ENCODE measurements around the gene ZBTB5.
"Not testable (repeated sequence)": the region's sequence is repeated elsewhere in the genome, so short reads cannot be mapped to it uniquely, and the experiment has no call there.

ZBTB5 gene

GRCh38 chr9:37485389-37486255 is 20.4 kb upstream of the ZBTB5 start, which contains the start of gene POLR1E:
Gene POLR1E (plus strand): TSS chr9:37485948. CDS start chr9:37486048, 100 bp downstream.
- peak within 1 kb of the TSS; percentile 94 for H3K4me3 ChIP-seq
- TF ChIP-seq CTCF (IDR thresholded peaks at IDR 0.05), result no peak
- peak within 1 kb of the TSS; percentile 82 to 94 for H3K27ac ChIP-seq
- DNase-seq (ENCODE audit: low spot score), result peak; percentile 94

GRCh38 chr9:37480759-37481158 is 15.5 kb upstream of the ZBTB5 start:
- no peak for DNase-seq (ENCODE audit: low spot score)
- no peak for TF ChIP-seq CTCF (IDR thresholded peaks at IDR 0.05)
- H3K4me3 ChIP-seq, result no peak overlapping the region
- no peak overlapping the region for H3K27ac ChIP-seq

- not testable (repeated sequence) for H3K27ac ChIP-seq; DNase-seq (ENCODE audit: low spot score); H3K4me3 ChIP-seq
Observed at GRCh38 chr9:37477987-37478619, 12.9 kb upstream of the ZBTB5 start.

- H3K27ac ChIP-seq; DNase-seq (ENCODE audit: low spot score); H3K4me3 ChIP-seq: not testable (repeated sequence)
Observed at GRCh38 chr9:37477443-37477842, 12.2 kb upstream of the ZBTB5 start.

GRCh38 chr9:37476930-37477329 is 11.7 kb upstream of the ZBTB5 start:
- no peak overlapping the region for H3K4me3 ChIP-seq
- no peak overlapping the region for H3K27ac ChIP-seq
- no peak for TF ChIP-seq CTCF (IDR thresholded peaks at IDR 0.05)
- DNase-seq (ENCODE audit: low spot score), result peak; percentile 41

GRCh38 chr9:37474438-37474837 is 9.2 kb upstream of the ZBTB5 start:
- Histone ChIP-seq H3K27ac (no peak overlapping the region), H3K4me3 (no peak overlapping the region)
- DNase-seq (ENCODE audit: low spot score), result no peak
- TF ChIP-seq CTCF (IDR thresholded peaks at IDR 0.05), result no peak

- not testable (repeated sequence) for H3K27ac ChIP-seq; DNase-seq (ENCODE audit: low spot score); H3K4me3 ChIP-seq
Observed at GRCh38 chr9:37473982-37474381, 8.7 kb upstream of the ZBTB5 start.

GRCh38 chr9:37471942-37472684 is 6.9 kb upstream of the ZBTB5 start:
- no peak for DNase-seq (ENCODE audit: low spot score)
- TF ChIP-seq CTCF (IDR thresholded peaks at IDR 0.05), result no peak
- peak overlapping the region; percentile 47 to 81 for H3K27ac ChIP-seq
- H3K4me3 ChIP-seq, result peak overlapping the region; percentile 50
